Spleen (tissue), 11 donors: ENCODE results near the gene MAPK13. TPM values are rescaled to one million over a fixed set of nuclear protein-coding genes. Genes with fewer than 3 reads are reported as not detected.
"Not testable (repeated sequence)": the region's sequence is repeated elsewhere in the genome, so short reads cannot be mapped to it uniquely, and the experiment has no call there.

ENCODE experiments used
- DNase-seq: peaks from one replicate; pipeline ENCODE4 v3.0.0-alpha.2; 2020
- H3K27ac ChIP-seq, 8 donors: fragments of 200-600 bp; sonication (generic) in 7 of 8; 1 replicate in 4 of 8; 2 replicates in 4 of 8; pipeline versions ENCODE4 v1.5.0 to v1.8.0; 2016 to 2021; ENCODE audit warnings: inconsistent platforms in 4 of 8, mild to moderate bottlenecking in 4 of 8, moderate library complexity in 1 of 8
- H3K27me3 ChIP-seq, 7 donors: fragments of 200-600 bp; sonication (generic) in 6 of 7; replicated peaks in 1 of 7; 1 replicate in 4 of 7; 2 replicates in 3 of 7; pipeline versions ENCODE4 v1.5.0 to v1.8.0; 2016 to 2021; ENCODE audit warnings: inconsistent platforms in 3 of 7, mild to moderate bottlenecking in 1 of 7
- H3K36me3 ChIP-seq, 6 donors: fragments of 200-600 bp; sonication (generic) in 5 of 6; 1 replicate in 4 of 6; 2 replicates in 2 of 6; pipeline versions ENCODE4 v1.5.0 to v1.8.0; 2016 to 2021; ENCODE audit warnings: inconsistent platforms in 2 of 6
- H3K4me1 ChIP-seq, 6 donors: fragments of 200-600 bp; sonication (generic) in 5 of 6; 1 replicate in 3 of 6; 2 replicates in 3 of 6; pipeline versions ENCODE4 v1.5.0 to v1.8.0; 2016 to 2021; ENCODE audit warnings: inconsistent platforms in 3 of 6
- H3K4me3 ChIP-seq, 8 donors: fragments of 200-600 bp; sonication (generic) in 7 of 8; 1 replicate in 4 of 8; 2 replicates in 4 of 8; pipeline versions ENCODE4 v1.5.0 to v1.8.0; 2016 to 2021; ENCODE audit warnings: inconsistent platforms in 4 of 8, mild to moderate bottlenecking in 4 of 8, moderate library complexity in 2 of 8
- H3K9me3 ChIP-seq, 8 donors: fragments of 200-600 bp; sonication (generic) in 7 of 8; 1 replicate in 4 of 8; 2 replicates in 4 of 8; pipeline versions ENCODE4 v1.5.0 to v1.8.0; 2016 to 2021; ENCODE audit warnings: inconsistent platforms in 4 of 8
- CTCF ChIP-seq, 11 experiments: fragments of 200-600 bp in 7 of 11; fragments of 450-650 bp in 4 of 11; sonication (generic) in 4 of 11; IDR thresholded peaks in 8 of 11; conservative IDR thresholded peaks in 3 of 11; 1 replicate in 7 of 11; 2 replicates in 4 of 11; pipeline versions ENCODE4 v1.4.0 to v1.8.0; 2016 to 2021; ENCODE audit warnings: antibody characterized with exemption in 11 of 11, inconsistent platforms in 4 of 11, mild to moderate bottlenecking in 1 of 11
- POLR2A ChIP-seq, 3 donors: fragments of 450-650 bp; IDR thresholded peaks; one replicate each; pipeline ENCODE4 v1.5.1; 2017; ENCODE audit warnings: antibody characterized with exemption in 3 of 3, mild to moderate bottlenecking in 1 of 3
- POLR2AphosphoS5 ChIP-seq, 3 donors: sonication (generic); formaldehyde crosslinking; IDR thresholded peaks; one replicate each; pipeline ENCODE4 v1.5.1; 2017; ENCODE audit warnings: antibody characterized with exemption in 3 of 3
- WGBS, 5 donors: extraction: QIAGEN DNeasy Blood & Tissue Kit in 3 of 5; methylation state at CpG; one replicate each; pipeline versions ENCODE4 v1.1.5 to v1.1.7; 2013 to 2018; 5-methylcytosine and 5-hydroxymethylcytosine counted together
- intact Hi-C: fragments of 100-400 bp; cut with DNase I; formaldehyde crosslinking; loops from one replicate; pipeline ENCODE4 v1.15.0; 2023; ENCODE audit warnings: low total_unique reads
- polyA plus RNA-seq, 3 donors: library from polyadenylated mRNA; stranded (reverse); fragments of 200-250 nt; gene quantifications; one replicate each; pipeline ENCODE4 v1.2.1, GENCODE V29; 2013
- total RNA-seq, 7 donors: library from RNA; depleted of rRNA in 3 of 7; stranded (reverse); fragments of >200 nt in 3 of 7; fragmentation: NEBNext Ultra II Directional in 4 of 7; extraction: Animal tissue kit (Norgen Biotek cat#: 25700) in 4 of 7; gene quantifications; one replicate each; pipeline versions ENCODE4 v1.1.0 to v1.2.1, GENCODE V29; 2016 to 2021
- donor health status: healthy with polysubstance abuse.
- donor health status: DM: no; HTN: no; CAD: no; lungs with moderate emphysema.
- donor health status: DM: no; HTN: no; CAD: no.
- donor health status: Bipolar disorder and iron deficiency.
- donor health status: healthy.
- donor health status: DM: no; HTN: no; CAD: no.
- donor health status: DM: yes; HTN: yes; CAD: no.

The MAPK13 gene
- total and polyA plus RNA-seq, 10 donors: 6.2 to 30.0 (median 17.7) TPM

- H3K4me1 ChIP-seq: peaks cover 33 to 98% (median 69%) of the 10 kb centered on the region in 6 donors
- intact Hi-C loops: loop anchor here (10.0 kb wide), 1 partner anchor 227 kb away; no protein-coding TSS in a partner anchor
- no peaks in the 10 kb centered on the region for H3K9me3 ChIP-seq
- 55 to 76% (median 65%) methylated on average over 8 of the region's 8 CpGs for WGBS, 5 donors
- peak overlapping the region in 7 of 8 donors; percentile 5 to 85 (median 64) for H3K27ac ChIP-seq
- no peaks in the 10 kb centered on the region for H3K27me3 ChIP-seq
- no peaks in the 10 kb centered on the region for H3K36me3 ChIP-seq
- TF ChIP-seq POLR2A (IDR thresholded peaks at IDR 0.05) (no peak), POLR2AphosphoS5 (IDR thresholded peaks at IDR 0.05) (peak; percentile 75 to 91 (median 83))
- peak overlapping the region in 1 of 8 donors; percentile 35 for H3K4me3 ChIP-seq
- DNase-seq: peak; percentile 92
Measured at GRCh38 chr6:36127462-36128016, 2.8 kb upstream of the MAPK13 start.

- DNase-seq: no peak
- H3K4me1 ChIP-seq: peaks cover 34 to 98% (median 68%) of the 10 kb centered on the region in 6 donors
- intact Hi-C loops: loop anchor here (10.0 kb wide), 1 partner anchor 227 kb away; no protein-coding TSS in a partner anchor
- no peaks in the 10 kb centered on the region for H3K9me3 ChIP-seq
- WGBS, 5 donors: 84 to 97% (median 89%) methylated on average over 4 to 5 of the region's 5 CpGs
- no peaks in the 10 kb centered on the region for H3K27me3 ChIP-seq
- peak overlapping the region in 6 of 8 donors; percentile 22 to 85 (median 66) for H3K27ac ChIP-seq
- peaks cover 0 to 4% (median 0%) of the 10 kb centered on the region in 6 donors for H3K36me3 ChIP-seq
- TF ChIP-seq CTCF (IDR thresholded peaks at IDR 0.05 in 8 of 11, conservative IDR thresholded peaks at IDR 0.05 in 3 of 11) (no peak), POLR2A (IDR thresholded peaks at IDR 0.05) (no peak), POLR2AphosphoS5 (IDR thresholded peaks at IDR 0.05) (no peak)
- peak overlapping the region in 1 of 8 donors; percentile 35 for H3K4me3 ChIP-seq
Measured at GRCh38 chr6:36128073-36128472, 2.2 kb upstream of the MAPK13 start.

GRCh38 chr6:36128793-36129192 is 1.5 kb upstream of the MAPK13 start:
- intact Hi-C loops: loop anchor here (10.0 kb wide), 1 partner anchor 226 kb away; no protein-coding TSS in a partner anchor
- no peak for DNase-seq
- Histone ChIP-seq H3K4me1 (peaks cover 29 to 95% (median 61%) of the 10 kb centered on the region in 6 donors), H3K36me3 (peaks cover 0 to 8% (median 0%) of the 10 kb centered on the region in 6 donors), H3K9me3 (no peaks in the 10 kb centered on the region), H3K27me3 (no peaks in the 10 kb centered on the region), H3K27ac (peak overlapping the region in 3 of 8 donors; percentile 64 to 85 (median 77)), H3K4me3 (no peak overlapping the region)
- 88 to 97% (median 93%) methylated on average over 3 of the region's 3 CpGs for whole genome bisulfite sequencing, 5 donors
- no peak for TF ChIP-seq POLR2AphosphoS5 (IDR thresholded peaks at IDR 0.05)
- TF ChIP-seq POLR2A (IDR thresholded peaks at IDR 0.05): no peak
- no peak for TF ChIP-seq CTCF (IDR thresholded peaks at IDR 0.05 in 8 of 11, conservative IDR thresholded peaks at IDR 0.05 in 3 of 11)

GRCh38 chr6:36129334-36129733 is 979 bp upstream of the MAPK13 start:
- not testable (repeated sequence) for H3K9me3 ChIP-seq, DNase-seq, H3K4me3 ChIP-seq, H3K27ac ChIP-seq, H3K27me3 ChIP-seq
- Histone ChIP-seq H3K36me3 (peaks cover 0 to 14% (median 0%) of the 10 kb centered on the region in 6 donors), H3K4me1 (peaks cover 26 to 90% (median 57%) of the 10 kb centered on the region in 6 donors)
- intact Hi-C loops: loop anchor here (10.0 kb wide), 1 partner anchor 225 kb away; no protein-coding TSS in a partner anchor
- WGBS, 5 donors: 90 to 97% (median 94%) methylated on average over 16 of the region's 16 CpGs
